ENCODE measurements around the gene CHRNA7.

CHRNA7 gene

DNA sequence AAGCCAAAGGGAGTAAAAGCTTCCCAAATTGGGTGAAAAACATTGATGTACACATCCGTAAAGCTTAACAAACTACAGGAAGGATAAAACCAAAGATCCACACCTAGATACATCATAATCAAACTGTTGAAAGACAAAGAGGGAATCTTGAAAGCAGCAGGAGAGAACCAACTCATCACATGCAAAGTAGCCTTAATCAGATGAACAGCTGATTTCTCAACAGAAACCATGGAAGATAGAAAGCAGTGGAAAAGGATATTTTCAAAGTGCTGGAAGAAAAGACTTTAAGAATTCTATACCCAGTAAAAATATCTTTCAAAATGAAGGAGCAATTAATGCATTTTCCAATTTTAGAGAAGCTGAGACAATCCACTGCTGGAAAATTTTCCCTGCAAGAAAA is 36.8 kb downstream of the CHRNA7 start:
- no peak for DNase-seq (ENCODE audit: low read depth, low spot score)

DNA sequence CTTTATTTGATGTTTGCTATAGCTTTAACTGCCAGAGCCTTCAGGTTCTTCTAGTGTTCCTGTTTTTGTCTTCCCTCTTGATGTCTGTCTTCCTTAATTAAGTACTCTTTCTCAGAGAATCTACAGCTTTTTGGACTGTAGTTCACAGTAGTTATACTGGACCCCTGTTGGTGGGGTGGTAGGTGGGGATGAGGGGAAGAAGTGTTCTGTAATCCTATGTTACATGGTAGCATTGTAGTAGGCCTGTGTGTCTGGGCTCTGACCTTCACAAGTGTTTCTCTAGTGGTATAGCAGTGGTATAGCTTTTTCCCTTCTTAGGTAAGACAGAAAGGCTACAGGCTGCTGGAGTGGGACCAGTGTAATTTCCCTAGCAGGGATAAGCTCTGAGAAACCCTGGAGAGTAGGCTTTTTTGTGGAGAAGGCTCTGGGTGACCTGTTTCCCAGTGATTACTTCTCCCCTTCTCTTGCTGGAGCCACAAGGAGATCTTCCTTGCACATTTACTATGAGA is 59.6 kb downstream of the CHRNA7 start:
- no peak for DNase-seq (ENCODE audit: low read depth, low spot score)

DNA sequence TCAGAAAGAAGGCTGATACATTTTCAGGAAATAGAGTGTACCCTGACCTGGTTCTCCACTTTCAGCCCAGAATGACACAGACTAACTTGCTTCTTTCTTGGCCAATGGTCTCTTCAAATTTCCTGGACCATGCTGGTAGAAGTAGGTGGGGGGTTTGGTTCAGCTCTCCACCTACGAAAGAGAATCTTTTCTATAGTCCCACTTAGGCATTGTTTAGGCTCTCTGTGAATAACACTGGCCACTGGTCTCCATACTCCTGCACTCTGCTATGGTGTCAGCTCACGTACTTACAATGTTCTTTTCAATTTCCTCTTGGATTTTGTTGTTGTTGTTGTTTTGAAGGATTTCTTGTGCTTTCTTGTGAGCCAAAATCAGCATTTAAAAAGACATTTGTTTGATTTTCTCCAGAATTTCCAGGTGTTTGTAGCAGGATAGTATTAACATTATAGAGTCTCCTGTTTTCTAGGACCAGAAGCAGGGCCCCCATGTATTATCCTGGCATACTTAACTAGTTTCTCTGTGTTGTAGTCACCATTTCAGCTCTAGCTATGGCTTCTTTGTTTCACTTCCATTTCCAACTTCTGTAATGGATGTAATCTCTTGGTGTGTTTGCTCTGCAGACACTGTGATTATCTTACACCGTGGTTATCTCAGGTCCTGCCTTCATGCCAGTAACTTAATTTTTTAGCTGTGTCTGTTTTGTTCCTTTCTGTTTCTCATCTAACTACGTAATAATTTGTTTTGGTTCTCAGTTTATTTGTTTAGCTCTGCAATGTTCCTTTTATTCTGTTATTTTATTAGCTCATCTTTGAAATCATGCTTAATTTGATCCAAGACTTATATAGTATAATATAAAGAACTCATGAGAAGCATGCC is 61.4 kb downstream of the CHRNA7 start:
- no peak for DNase-seq (ENCODE audit: low read depth, low spot score)

DNA sequence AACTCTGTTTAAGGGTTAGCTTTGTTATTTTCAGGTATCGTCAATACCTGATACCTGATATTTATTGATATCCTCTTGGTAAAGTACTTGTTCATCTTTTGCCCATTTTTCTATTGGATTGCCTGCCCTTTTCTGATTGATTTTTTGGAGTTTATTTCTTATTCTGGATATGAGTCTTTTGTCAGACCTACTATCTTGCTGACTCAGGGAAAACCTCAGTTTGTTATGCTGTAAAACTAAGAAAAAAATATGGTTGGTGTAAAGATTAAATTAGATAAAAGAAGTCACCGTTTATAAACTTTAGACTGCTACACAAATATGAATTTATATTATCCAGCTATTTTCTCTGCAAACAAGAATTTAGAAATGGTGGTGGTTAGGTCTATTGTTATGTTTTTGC is 65.9 kb downstream of the CHRNA7 start:
- DNase-seq (ENCODE audit: low read depth, low spot score) = no peak

DNA sequence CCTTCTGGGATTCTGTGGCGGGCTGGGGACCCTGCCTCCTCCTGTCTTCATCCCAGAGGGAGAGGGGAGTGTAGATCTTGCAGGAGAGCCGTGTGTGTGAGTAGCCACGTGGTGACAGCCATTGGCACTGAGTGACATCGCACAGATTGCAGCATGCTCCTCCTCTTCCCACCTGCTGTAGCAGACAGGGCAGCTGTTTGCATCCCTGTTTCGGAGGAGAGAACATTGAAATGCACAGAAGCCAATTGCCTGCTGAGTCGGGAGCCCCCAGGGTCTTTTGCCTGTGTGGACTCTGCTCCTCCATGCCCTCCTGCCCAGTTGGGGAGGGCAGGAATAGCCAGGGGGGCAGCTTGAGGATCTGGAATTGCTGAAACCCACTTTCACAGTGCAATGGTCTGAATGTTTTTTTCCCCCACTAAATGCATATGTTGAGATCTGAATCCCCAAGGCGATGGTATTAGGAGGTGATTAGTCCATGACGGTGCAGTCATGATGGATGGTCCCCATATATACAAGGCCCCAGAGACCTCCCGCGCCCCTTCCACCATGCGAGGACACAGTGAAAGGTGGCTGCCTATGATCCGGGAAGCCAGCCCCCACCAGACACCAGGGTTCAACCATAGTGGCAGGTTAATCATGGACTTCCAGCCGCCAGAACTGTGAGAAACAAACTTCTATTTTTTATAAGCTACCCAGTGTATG is 66.8 kb downstream of the CHRNA7 start:
- no peak for DNase-seq (ENCODE audit: low read depth, low spot score)

DNA sequence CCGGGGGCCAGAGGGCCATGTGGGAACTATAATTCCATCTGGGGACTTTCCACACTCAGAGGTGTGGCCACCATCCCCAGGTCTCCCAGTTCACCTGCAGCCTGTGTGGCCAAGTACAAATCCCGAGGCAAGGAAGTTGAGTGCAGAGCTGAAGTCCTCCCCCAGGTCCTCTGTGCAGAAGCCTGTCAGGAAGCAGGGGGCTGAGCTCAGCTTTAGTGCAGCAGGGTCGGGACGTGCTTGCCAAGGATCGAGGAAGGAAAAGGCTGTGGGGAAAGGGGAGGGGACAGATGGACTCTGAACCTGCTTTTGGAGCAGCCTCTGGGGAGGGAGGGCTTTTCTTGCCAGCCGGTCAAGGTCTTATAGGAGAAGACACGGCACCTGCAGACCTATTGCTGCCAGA is 67.7 kb downstream of the CHRNA7 start:
- no peak for DNase-seq (ENCODE audit: low read depth, low spot score)

DNA sequence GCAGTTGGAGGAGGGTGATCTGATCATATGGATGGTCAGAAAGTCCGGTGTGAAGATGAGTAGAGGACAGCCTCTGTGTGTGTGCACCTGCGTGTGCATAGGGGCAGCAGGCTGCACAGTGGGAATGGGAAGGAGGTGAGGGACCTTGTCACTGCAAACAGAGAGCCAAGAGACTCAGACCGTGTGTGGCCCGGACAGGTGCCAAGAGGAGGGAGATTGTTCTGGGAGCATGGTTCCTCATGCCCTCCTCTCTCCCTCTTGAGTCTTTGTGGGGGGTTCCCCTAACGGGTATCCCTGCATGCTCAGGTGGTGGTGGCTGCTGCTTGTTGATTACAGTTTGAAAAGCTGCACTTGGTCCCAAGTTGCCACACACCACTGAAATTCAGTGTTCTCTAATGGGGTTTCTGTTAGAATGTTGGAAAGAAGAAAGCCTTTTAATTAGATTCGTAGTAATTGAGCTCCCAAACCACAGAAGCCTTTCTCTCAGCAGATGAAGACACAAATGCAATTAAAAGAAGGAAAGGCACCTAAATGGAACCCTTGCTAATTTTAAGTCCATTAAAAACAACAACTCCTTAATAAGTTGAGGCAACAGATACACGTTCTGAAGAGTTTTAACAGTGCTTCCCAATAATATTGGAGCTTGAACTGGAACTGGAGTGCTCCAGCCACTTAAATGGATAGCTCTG is 68.9 kb downstream of the CHRNA7 start:
- no peak for DNase-seq (ENCODE audit: low read depth, low spot score)

DNA sequence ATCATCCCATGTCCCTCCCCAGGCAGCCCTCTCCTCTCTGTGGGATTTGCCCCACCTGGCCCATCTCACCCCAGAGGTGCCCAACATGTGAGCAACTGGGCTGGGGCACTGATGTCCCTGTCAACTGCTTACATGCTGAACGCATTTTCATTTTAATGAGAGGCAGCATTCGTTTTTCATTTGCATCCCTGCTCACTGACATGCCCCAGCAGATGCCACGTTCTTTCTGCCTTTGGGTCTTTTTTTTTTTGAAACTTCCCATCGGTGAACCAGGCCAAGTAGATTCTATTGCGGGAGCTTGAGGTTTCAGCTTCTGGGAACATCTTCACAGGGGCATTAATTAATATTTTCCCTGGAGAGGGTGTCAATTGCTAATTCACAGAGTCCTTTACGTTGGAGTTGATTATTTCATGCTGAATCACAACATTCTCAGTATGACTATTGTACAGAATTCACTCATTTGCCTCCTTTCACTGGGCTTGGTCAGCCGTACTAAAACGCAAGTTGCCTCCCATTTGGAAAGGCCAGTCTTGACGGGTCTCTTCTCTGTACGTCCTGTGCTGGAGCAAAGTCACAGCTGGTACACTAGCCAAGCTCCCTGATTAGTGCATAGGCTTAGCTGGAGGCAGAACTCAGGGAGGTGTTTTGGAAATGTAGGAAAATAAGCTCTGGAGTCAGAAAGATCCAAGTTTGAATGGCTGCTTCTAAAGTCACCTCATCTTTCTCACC is 69.8 kb downstream of the CHRNA7 start:
- DNase-seq (ENCODE audit: low read depth, low spot score) = peak; percentile 14

GRCh38 chr15:32104061-32104995 is 74.0 kb downstream of the CHRNA7 start:
- no peak for DNase-seq (ENCODE audit: low read depth, low spot score)

- DNase-seq (ENCODE audit: low read depth, low spot score) = peak; percentile 26
These were observed 75.2 kb downstream of the CHRNA7 start for GRCh38 chr15:32105258-32106241.

DNA sequence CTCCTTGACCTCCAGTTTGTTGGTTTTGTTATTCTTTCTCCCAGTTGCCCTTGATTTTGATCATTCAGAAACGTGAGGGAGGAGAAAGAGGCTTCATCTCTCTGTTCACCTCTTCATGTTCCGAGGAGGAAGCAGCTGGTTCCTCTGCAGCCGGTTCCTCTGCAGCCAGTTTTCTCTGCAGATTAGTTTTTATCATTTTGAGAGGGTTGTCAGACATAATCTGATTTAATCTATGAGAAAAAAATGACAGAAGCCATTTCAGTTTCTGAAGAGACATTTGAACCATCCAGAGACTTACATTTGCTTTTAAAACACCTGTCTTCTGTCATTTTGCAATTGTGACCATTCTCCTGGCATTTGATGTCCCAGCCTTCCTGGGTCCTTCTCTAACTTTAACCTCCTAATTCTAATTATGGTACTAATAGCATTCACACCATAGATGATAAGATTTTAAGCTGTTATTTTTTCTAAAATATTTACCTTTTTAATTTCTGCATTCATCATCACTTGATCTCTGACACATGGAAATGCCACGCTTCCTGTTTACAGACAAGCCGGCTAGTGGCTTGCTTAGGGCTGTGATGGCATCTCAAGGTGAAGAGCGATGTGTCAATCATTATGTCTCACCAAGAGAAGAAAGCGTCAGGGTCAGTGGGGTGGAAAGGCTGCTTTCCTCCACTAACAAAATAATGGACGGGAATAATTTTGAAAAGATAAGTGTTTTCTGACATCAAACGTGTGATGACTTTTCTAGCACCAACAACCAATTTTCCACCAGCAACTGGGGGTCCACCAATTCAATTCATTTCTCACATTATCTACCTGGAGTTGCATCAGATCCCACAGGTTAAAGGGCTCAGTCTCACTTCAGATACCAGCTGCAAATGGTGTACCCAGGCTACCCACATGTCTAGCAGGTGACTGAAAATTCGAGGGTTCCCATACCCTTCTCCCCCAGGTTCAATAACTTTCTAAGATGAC is 76.4 kb downstream of the CHRNA7 start:
- no peak for DNase-seq (ENCODE audit: low read depth, low spot score)

GRCh38 chr15:32107477-32108080 is 77.3 kb downstream of the CHRNA7 start:
- DNase-seq (ENCODE audit: low read depth, low spot score) = no peak

DNA sequence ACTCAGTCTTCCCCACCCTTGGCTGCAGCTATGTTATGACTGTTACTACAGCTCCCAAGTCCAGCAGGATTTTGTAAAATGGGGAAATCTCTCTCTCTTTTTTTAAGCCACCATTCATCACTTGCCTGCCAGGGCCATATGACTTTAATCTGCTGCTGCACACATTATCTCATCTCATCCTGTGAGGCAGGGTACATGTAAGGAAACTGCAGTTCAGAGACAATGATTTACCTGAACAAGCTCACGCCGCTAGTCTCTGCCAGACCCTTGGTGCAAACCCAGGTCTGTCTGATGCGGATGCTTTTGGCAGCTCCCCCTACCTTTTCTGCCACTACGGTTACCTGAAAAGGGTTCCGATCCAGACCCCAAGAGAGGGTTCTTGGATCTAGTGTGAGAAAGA is 78.3 kb downstream of the CHRNA7 start:
- DNase-seq (ENCODE audit: low read depth, low spot score) = no peak

- DNase-seq (ENCODE audit: low read depth, low spot score) = no peak
These were observed 81.8 kb downstream of the CHRNA7 start for GRCh38 chr15:32112101-32112500.

GRCh38 chr15:32113224-32113623 is 82.9 kb downstream of the CHRNA7 start:
- DNase-seq (ENCODE audit: low read depth, low spot score) = no peak

- no peak for DNase-seq (ENCODE audit: low read depth, low spot score)
These were observed 86.8 kb downstream of the CHRNA7 start for GRCh38 chr15:32117122-32117521.

DNA sequence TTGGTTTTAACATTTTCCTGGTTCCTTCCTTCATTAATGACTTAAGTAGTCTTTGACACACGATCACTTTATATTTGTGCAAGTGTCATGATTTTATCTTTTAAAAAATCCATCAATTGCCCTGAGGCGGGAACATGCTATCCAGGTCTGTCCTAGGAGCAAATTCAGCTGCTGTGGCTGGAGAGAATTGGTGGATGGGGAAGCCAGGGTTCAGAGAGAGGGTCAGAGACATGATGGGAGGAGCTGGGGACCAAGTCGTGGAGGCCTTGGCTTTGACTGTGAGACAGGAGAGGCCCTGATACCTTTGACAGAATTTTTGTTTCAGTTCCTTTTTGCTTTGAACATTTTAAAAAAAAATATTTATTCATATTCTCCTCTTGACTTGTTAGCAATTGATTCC is 89.0 kb downstream of the CHRNA7 start:
- DNase-seq (ENCODE audit: low read depth, low spot score) = no peak

Measured in astrocyte of the hippocampus (primary cell).